A549 (cell line): ENCODE data around the gene PDE3A.

Source experiments
- BHLHE40 ChIP-seq: IDR thresholded peaks from 2 replicates; pipeline ENCODE4 v1.6.1; 2012; ENCODE audit warnings: low read depth, low read length, inconsistent platforms
- CTCF ChIP-seq: fragments of >200 bp; sonication (Bioruptor Twin); formaldehyde crosslinking; IDR thresholded peaks from 3 replicates; pipeline ENCODE4 v1.5.1; 2016
- ESRRA ChIP-seq: fragments of 150-350 bp; IDR thresholded peaks from 2 replicates; pipeline ENCODE4 v1.6.1; 2014; ENCODE audit warnings: mild to moderate bottlenecking, low read length, borderline replicate concordance
- MAZ ChIP-seq: fragments of 150-350 bp; IDR thresholded peaks from 2 replicates; pipeline ENCODE4 v1.6.1; 2014; ENCODE audit warnings: antibody characterized with exemption, low read depth, low read length, borderline replicate concordance
- POLR2A ChIP-seq: IDR thresholded peaks from 2 replicates; pipeline ENCODE4 v1.6.1; 2012; ENCODE audit warnings: mild to moderate bottlenecking, low read length
- RCOR1 ChIP-seq: fragments of 150-350 bp; IDR thresholded peaks from 2 replicates; pipeline ENCODE4 v1.6.1; 2014; ENCODE audit warnings: antibody characterized with exemption, low read length, low read depth
- ZC3H11A ChIP-seq: fragments of 450-650 bp; IDR thresholded peaks from 2 replicates; pipeline ENCODE4 v1.6.1; 2014; ENCODE audit warnings: antibody characterized with exemption, mild to moderate bottlenecking

- no peak for TF ChIP-seq CTCF
- no peak for TF ChIP-seq RCOR1
- TF ChIP-seq POLR2A, result no peak
- TF ChIP-seq MAZ, result no peak
- no peak for TF ChIP-seq ZC3H11A
- TF ChIP-seq ESRRA, result no peak
- TF ChIP-seq BHLHE40, result no peak
These were observed 119.2 kb downstream of the PDE3A start for GRCh38 chr12:20487519-20487918.
